Measurements from ENCODE around the gene TMBIM4. TPM values are rescaled to one million over a fixed set of nuclear protein-coding genes. Genes with fewer than 3 reads are reported as not detected.

The TMBIM4 gene
- total and polyA plus RNA-seq, 10 of the 15 experiments (the other 5 are each of a cell fraction or from before 2014, with no cell fraction given): 38.8 to 341 (median 82.8) TPM

DNA sequence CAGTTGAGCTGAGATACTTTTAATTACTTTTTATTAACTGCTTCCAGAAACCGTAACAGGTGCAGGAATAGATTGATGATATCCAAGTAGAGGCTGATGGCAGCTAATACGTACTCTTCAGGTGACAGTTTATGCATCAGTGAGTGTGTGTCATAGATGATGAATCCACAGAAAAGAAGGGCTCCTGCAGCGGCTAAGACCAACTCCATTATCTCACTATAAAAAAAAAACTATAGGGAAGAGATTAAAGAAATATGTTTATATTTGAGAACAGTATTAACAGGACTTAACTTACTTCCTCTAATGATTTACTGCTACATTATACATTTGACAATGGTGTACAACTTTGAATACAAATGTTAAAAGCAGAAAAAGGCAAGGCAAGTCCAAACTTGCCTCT, 31.9 kb downstream of the TMBIM4 start:
- ChIA-PET RAD21 (ENCODE audit: unreplicated experiment) (no interaction called here), SMC1A (ENCODE audit: uncharacterized antibody, unreplicated experiment) (interaction anchor here (1.3 kb wide), 1 partner anchor 12 kb away, joined by 3 read pairs; no protein-coding TSS in a partner anchor), CTCF (interaction anchor here (1.2 kb wide), 1 partner anchor 271 kb away, joined by 3 read pairs; no protein-coding TSS in a partner anchor), POLR2A (no interaction called here)
- Histone ChIP-seq H3K79me2 (ENCODE audit: control insufficient read depth, insufficient read depth, low read length) (no peaks in the 10 kb centered on the region), H3K4me1 (ENCODE audit: control insufficient read depth, insufficient read depth, low read length) (no peaks in the 10 kb centered on the region), H3K27me3 (replicated peaks in 1 of 2; ENCODE audit: control insufficient read depth in 2 of 2, insufficient read depth in 2 of 2, low read length in 1 of 2) (no peaks in the 10 kb centered on the region), H3K36me3 (ENCODE audit: control insufficient read depth in 2 of 2, insufficient read depth in 2 of 2, low read length in 1 of 2) (peaks cover 6 to 18% of the 10 kb centered on the region in 2 experiments), H3K4me2 (ENCODE audit: control insufficient read depth, insufficient read depth) (no peak overlapping the region), H3K27ac (ENCODE audit: control insufficient read depth, insufficient read depth) (no peak overlapping the region), H4K20me1 (ENCODE audit: control insufficient read depth, insufficient read depth) (no peaks in the 10 kb centered on the region), H2AFZ (ENCODE audit: control insufficient read depth, low read depth, low read length) (no peak overlapping the region), H3K4me3 (no peak overlapping the region), H3K9me3 (replicated peaks; ENCODE audit: control insufficient read depth, insufficient read depth, low read length) (peaks cover 25% of the 10 kb centered on the region), H3K9ac (ENCODE audit: control insufficient read depth, insufficient read depth, low read length) (no peak overlapping the region)
- DNase-seq (ENCODE audit: low read depth, low spot score) (no peak), ATAC-seq (no peak), FAIRE-seq (no peak)
- no peak for TF ChIP-seq NFIC (IDR thresholded peaks at IDR 0.05; ENCODE audit: low read depth, low read length)
- TF ChIP-seq RUNX3 (IDR thresholded peaks at IDR 0.05; ENCODE audit: low read length): no peak
- intact Hi-C loops (cut with micrococcal nuclease; ENCODE audit: unreplicated experiment) (no loop called here), in situ Hi-C loops (cut with MboI) (no loop called here)
- BruUV-seq (replicated peaks): no TSS peak
- WGBS (ENCODE audit: insufficient coverage, insufficient replicate concordance, low lambda C conversion rate, missing lambda C conversion rate): 98% methylated on average over 3 of the region's 3 CpGs

DNA sequence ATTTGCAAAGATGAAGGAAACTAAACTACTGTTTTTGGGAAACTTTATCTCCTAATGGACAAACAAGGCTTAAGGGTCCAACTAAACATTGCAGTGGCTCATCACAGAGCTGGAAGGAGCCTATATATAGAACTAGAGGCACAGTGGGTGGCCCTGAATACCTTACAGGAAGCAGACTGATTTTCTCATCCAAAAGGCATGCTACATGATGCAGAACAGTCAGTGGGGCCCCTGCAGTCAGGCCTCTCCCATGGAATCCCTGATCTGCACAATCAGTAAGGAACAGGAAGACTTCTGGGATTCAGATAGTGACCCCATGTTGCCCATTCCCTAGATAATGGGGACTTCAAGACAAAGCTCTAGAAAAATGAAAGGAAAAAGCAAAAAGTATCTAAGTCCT, 37.4 kb downstream of the TMBIM4 start:
- Histone ChIP-seq H3K4me1 (ENCODE audit: control insufficient read depth, insufficient read depth, low read length) (peaks cover 9% of the 10 kb centered on the region), H3K9me3 (replicated peaks; ENCODE audit: control insufficient read depth, insufficient read depth, low read length) (peaks cover 2% of the 10 kb centered on the region), H3K36me3 (ENCODE audit: control insufficient read depth in 2 of 2, insufficient read depth in 2 of 2, low read length in 1 of 2) (peaks cover 2 to 5% of the 10 kb centered on the region in 2 experiments), H3K27me3 (replicated peaks in 1 of 2; ENCODE audit: control insufficient read depth in 2 of 2, insufficient read depth in 2 of 2, low read length in 1 of 2) (no peaks in the 10 kb centered on the region), H3K9ac (ENCODE audit: control insufficient read depth, insufficient read depth, low read length) (peak overlapping the region; percentile 43; the same call in 1 of the 2 replicates), H2AFZ (ENCODE audit: control insufficient read depth, low read depth, low read length) (no peak overlapping the region), H3K4me2 (ENCODE audit: control insufficient read depth, insufficient read depth) (peak overlapping the region; percentile 44), H3K27ac (ENCODE audit: control insufficient read depth, insufficient read depth) (no peak overlapping the region), H3K4me3 (peak overlapping the region; percentile 20; the same call in 1 of the 2 replicates), H3K79me2 (ENCODE audit: control insufficient read depth, insufficient read depth, low read length) (peaks cover 40% of the 10 kb centered on the region), H4K20me1 (ENCODE audit: control insufficient read depth, insufficient read depth) (no peaks in the 10 kb centered on the region)
- in situ Hi-C loops (cut with MboI): no loop called here
- no TSS peak for BruUV-seq (replicated peaks)
- FAIRE-seq (no peak), ATAC-seq (no peak), DNase-seq (ENCODE audit: low read depth, low spot score) (no peak)
- intact Hi-C loops (cut with micrococcal nuclease; ENCODE audit: unreplicated experiment): no loop called here
- POLR2A ChIA-PET: no interaction called here
- CTCF ChIA-PET: interaction anchor here (0.8 to 1.9 kb wide), 4 partner anchors 13 to 137 kb away, joined by 3 to 9 read pairs (median 3); no protein-coding TSS in a partner anchor
- RAD21 ChIA-PET (ENCODE audit: unreplicated experiment): interaction anchor here (0.7 to 1.9 kb wide), 3 partner anchors 11 to 59 kb away, joined by 3 to 5 read pairs (median 3); no protein-coding TSS in a partner anchor
- SMC1A ChIA-PET (ENCODE audit: uncharacterized antibody, unreplicated experiment): interaction anchor here (0.6 to 2.5 kb wide), 7 partner anchors 15 to 105 kb away, joined by 3 to 16 read pairs (median 5); partner anchors contain the start of gene TMBIM4
- no peak for TF ChIP-seq BCL11A (IDR thresholded peaks at IDR 0.05; ENCODE audit: low read depth, low read length)
- no peak for TF ChIP-seq YBX1 (IDR thresholded peaks at IDR 0.05)
- TF ChIP-seq TAF1 (IDR thresholded peaks at IDR 0.05; ENCODE audit: borderline replicate concordance, low read depth, low read length): no peak
- TF ChIP-seq NFYA (IDR thresholded peaks at IDR 0.05; ENCODE audit: borderline replicate concordance, low read depth, low read length): no peak
- TF ChIP-seq, protein P1, sequence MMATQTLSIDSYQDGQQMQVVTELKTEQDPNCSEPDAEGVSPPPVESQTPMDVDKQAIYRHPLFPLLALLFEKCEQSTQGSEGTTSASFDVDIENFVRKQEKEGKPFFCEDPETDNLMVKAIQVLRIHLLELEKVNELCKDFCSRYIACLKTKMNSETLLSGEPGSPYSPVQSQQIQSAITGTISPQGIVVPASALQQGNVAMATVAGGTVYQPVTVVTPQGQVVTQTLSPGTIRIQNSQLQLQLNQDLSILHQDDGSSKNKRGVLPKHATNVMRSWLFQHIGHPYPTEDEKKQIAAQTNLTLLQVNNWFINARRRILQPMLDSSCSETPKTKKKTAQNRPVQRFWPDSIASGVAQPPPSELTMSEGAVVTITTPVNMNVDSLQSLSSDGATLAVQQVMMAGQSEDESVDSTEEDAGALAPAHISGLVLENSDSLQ (IDR thresholded peaks at IDR 0.05): no peak
- TF ChIP-seq POLR2A (IDR thresholded peaks at IDR 0.05; ENCODE audit: low read depth, low read length): no peak
- no peak for TF ChIP-seq BHLHE40 (IDR thresholded peaks at IDR 0.05; ENCODE audit: borderline replicate concordance in 1 of 2, low read depth in 2 of 2, low read length in 1 of 2)
- TF ChIP-seq CREB1 (IDR thresholded peaks at IDR 0.05; ENCODE audit: low read depth): no peak
- TF ChIP-seq ZNF207 (IDR thresholded peaks at IDR 0.05; ENCODE audit: borderline replicate concordance): no peak
- TF ChIP-seq, protein P2, sequence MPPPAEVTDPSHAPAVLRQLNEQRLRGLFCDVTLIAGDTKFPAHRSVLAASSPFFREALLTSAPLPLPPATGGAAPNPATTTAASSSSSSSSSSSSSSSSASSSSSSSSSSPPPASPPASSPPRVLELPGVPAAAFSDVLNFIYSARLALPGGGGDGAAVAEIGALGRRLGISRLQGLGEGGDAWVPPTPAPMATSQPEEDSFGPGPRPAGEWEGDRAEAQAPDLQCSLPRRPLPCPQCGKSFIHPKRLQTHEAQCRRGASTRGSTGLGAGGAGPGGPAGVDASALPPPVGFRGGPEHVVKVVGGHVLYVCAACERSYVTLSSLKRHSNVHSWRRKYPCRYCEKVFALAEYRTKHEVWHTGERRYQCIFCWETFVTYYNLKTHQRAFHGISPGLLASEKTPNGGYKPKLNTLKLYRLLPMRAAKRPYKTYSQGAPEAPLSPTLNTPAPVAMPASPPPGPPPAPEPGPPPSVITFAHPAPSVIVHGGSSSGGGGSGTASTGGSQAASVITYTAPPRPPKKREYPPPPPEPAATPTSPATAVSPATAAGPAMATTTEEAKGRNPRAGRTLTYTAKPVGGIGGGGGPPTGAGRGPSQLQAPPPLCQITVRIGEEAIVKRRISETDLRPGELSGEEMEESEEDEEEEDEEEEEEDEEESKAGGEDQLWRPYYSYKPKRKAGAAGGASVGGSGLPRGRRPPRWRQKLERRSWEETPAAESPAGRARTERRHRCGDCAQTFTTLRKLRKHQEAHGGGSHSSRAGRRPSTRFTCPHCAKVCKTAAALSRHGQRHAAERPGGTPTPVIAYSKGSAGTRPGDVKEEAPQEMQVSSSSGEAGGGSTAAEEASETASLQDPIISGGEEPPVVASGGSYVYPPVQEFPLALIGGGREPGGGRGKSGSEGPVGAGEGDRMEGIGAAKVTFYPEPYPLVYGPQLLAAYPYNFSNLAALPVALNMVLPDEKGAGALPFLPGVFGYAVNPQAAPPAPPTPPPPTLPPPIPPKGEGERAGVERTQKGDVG (CRISPR knock-in tag; IDR thresholded peaks at IDR 0.05): no peak
- no peak for TF ChIP-seq ZSCAN29 (IDR thresholded peaks at IDR 0.05)
- TF ChIP-seq PAX5 (IDR thresholded peaks at IDR 0.05; ENCODE audit: borderline replicate concordance, low read depth, low read length): no peak
- TF ChIP-seq ZZZ3 (IDR thresholded peaks at IDR 0.05; ENCODE audit: control insufficient read depth, insufficient read length, low read depth): no peak

Data from GM12878 (cell line).